HEK293 (cell line): Measurements from ENCODE around the gene TREH.

Experiments
- CTCF ChIA-PET: fragments of 350-600 bp; formaldehyde crosslinking; extraction: SDS; loops from one replicate; lab custom pipeline; 2021; ENCODE audit warnings: antibody characterized with exemption; lab: Yijun Ruan, JAX
- POLR2A ChIA-PET: fragments of 300-600 bp; formaldehyde crosslinking; extraction: SDS; loops from one replicate; lab custom pipeline; 2020; ENCODE audit warnings: antibody characterized with exemption, inconsistent platforms; lab: Yijun Ruan, JAX
- H3K27ac ChIP-seq: fragments of 200-500 bp; sonication (Bioruptor generic); 2 replicates; pipeline ENCODE4 v1.5.1; 2014; ENCODE audit warnings: low read depth, low read length, control low read depth, inconsistent platforms; ENCODE audit errors: extremely low read depth
- H3K36me3 ChIP-seq, 2 experiments: fragments of 200-500 bp in 1 of 2; sonication (Bioruptor generic) in 1 of 2; 1 replicate in 1 of 2; 2 replicates in 1 of 2; pipeline ENCODE4 v1.5.1; 2014 to 2017; ENCODE audit warnings: inconsistent platforms in 2 of 2, low read length in 2 of 2; ENCODE audit not compliant: control insufficient read depth in 2 of 2, insufficient read depth in 1 of 2
- H3K4me1 ChIP-seq: fragments of 200-500 bp; sonication (Bioruptor generic); 2 replicates; pipeline ENCODE4 v1.5.1; 2014; ENCODE audit warnings: mild to moderate bottlenecking, low read length, inconsistent platforms; ENCODE audit not compliant: control insufficient read depth, insufficient read depth
- H3K4me3 ChIP-seq: 2 replicates; pipeline ENCODE4 v1.5.1; 2011; ENCODE audit warnings: low read depth, mild to moderate bottlenecking, control low read depth, low read length, moderate library complexity
- H3K9me3 ChIP-seq: fragments of 200-500 bp; sonication (Bioruptor generic); 2 replicates; pipeline ENCODE4 v1.5.1; 2014; ENCODE audit warnings: low read depth, low read length, inconsistent platforms; ENCODE audit not compliant: control insufficient read depth, insufficient read depth
- CTCF ChIP-seq: fragments of 450-650 bp; formaldehyde crosslinking; IDR thresholded peaks from 2 replicates; pipeline ENCODE4 v1.5.1; 2016; ENCODE audit warnings: missing biosample characterization, missing genetic modification characterization
- GLIS1 ChIP-seq: fragments of 450-650 bp; formaldehyde crosslinking; IDR thresholded peaks from 2 replicates; pipeline ENCODE4 v1.5.1; 2016; ENCODE audit warnings: missing biosample characterization, missing genetic modification characterization
- GLIS2 ChIP-seq: fragments of 450-650 bp; formaldehyde crosslinking; IDR thresholded peaks from 2 replicates; pipeline ENCODE4 v1.5.1; 2016; ENCODE audit warnings: missing biosample characterization, missing genetic modification characterization
- IKZF3 ChIP-seq: fragments of 450-650 bp; IDR thresholded peaks from 2 replicates; pipeline ENCODE4 v1.5.0; 2018; ENCODE audit warnings: missing biosample characterization, mild to moderate bottlenecking, missing genetic modification characterization, moderate library complexity
- PATZ1 ChIP-seq: fragments of 450-650 bp; formaldehyde crosslinking; IDR thresholded peaks from 2 replicates; pipeline ENCODE4 v1.5.1; 2016; ENCODE audit warnings: missing biosample characterization, missing genetic modification characterization
- SP3 ChIP-seq: fragments of 450-650 bp; formaldehyde crosslinking; IDR thresholded peaks from 2 replicates; pipeline ENCODE4 v1.5.1; 2016; ENCODE audit warnings: missing biosample characterization, missing genetic modification characterization
- YY2 ChIP-seq: fragments of 450-650 bp; formaldehyde crosslinking; IDR thresholded peaks from 2 replicates; pipeline ENCODE4 v1.5.1; 2016; ENCODE audit warnings: missing biosample characterization, missing genetic modification characterization
- ZFHX2 ChIP-seq: fragments of 450-650 bp; formaldehyde crosslinking; conservative IDR thresholded peaks from 2 replicates; pipeline ENCODE4 v1.5.1; 2016; ENCODE audit warnings: missing biosample characterization, missing genetic modification characterization
- ZIC2 ChIP-seq: fragments of 450-650 bp; formaldehyde crosslinking; IDR thresholded peaks from 2 replicates; pipeline ENCODE4 v1.5.1; 2016; ENCODE audit warnings: missing biosample characterization, missing genetic modification characterization
- ZNF10 ChIP-seq: fragments of 450-650 bp; formaldehyde crosslinking; IDR thresholded peaks from 2 replicates; pipeline ENCODE4 v1.5.1; 2017; ENCODE audit warnings: missing biosample characterization, missing genetic modification characterization
- ZNF2 ChIP-seq: fragments of 450-650 bp; formaldehyde crosslinking; IDR thresholded peaks from 2 replicates; pipeline ENCODE4 v1.5.1; 2016; ENCODE audit warnings: missing biosample characterization, missing genetic modification characterization
- ZNF341 ChIP-seq: fragments of 450-650 bp; formaldehyde crosslinking; IDR thresholded peaks from 2 replicates; pipeline ENCODE4; 2016; ENCODE audit warnings: low read depth, missing biosample characterization, missing genetic modification characterization
- ZNF558 ChIP-seq: fragments of 450-650 bp; formaldehyde crosslinking; IDR thresholded peaks from 2 replicates; pipeline ENCODE4 v1.5.1; 2016; ENCODE audit warnings: missing biosample characterization, missing genetic modification characterization
- ZNF596 ChIP-seq: fragments of 450-650 bp; IDR thresholded peaks from 2 replicates; pipeline ENCODE4 v1.5.0; 2018; ENCODE audit warnings: missing biosample characterization, mild to moderate bottlenecking, missing genetic modification characterization, moderate library complexity
- ZNF629 ChIP-seq: fragments of 450-650 bp; formaldehyde crosslinking; IDR thresholded peaks from 2 replicates; pipeline ENCODE4 v1.5.1; 2017; ENCODE audit warnings: missing biosample characterization, missing genetic modification characterization
- ZNF645 ChIP-seq: fragments of 450-650 bp; formaldehyde crosslinking; IDR thresholded peaks from 2 replicates; pipeline ENCODE4; 2016; ENCODE audit warnings: missing biosample characterization, missing genetic modification characterization
- ZNF654 ChIP-seq: fragments of 450-650 bp; formaldehyde crosslinking; IDR thresholded peaks from 2 replicates; pipeline ENCODE4 v1.5.1; 2016; ENCODE audit warnings: low read depth, missing biosample characterization, missing genetic modification characterization
- ZSCAN30 ChIP-seq: fragments of 450-650 bp; IDR thresholded peaks from 2 replicates; pipeline ENCODE4 v1.5.1; 2018; ENCODE audit warnings: missing biosample characterization, mild to moderate bottlenecking, missing genetic modification characterization, moderate library complexity
- TF ChIP-seq, protein P1 (sequence below): fragments of 450-650 bp; formaldehyde crosslinking; IDR thresholded peaks from 2 replicates; pipeline ENCODE4 v1.5.1; 2016; ENCODE audit warnings: missing biosample characterization, missing genetic modification characterization

The TREH gene

GRCh38 chr11:118659314-118659952 lies 20.0 kb downstream of the TREH start:
- CTCF ChIA-PET, result interaction anchor here (0.5 to 5.4 kb wide), 14 partner anchors 10 to 337 kb away, joined by 3 to 43 read pairs (median 5); partner anchors contain the start of gene PHLDB1
- TF ChIP-seq ZNF596 (tag by site-specific recombination) (no peak), IKZF3 (peak; percentile 64), GLIS2 (tag by site-specific recombination) (peak; percentile 57), ZFHX2 (tag by site-specific recombination) (no peak), ZNF10 (tag by site-specific recombination) (no peak), GLIS1 (tag by site-specific recombination) (peak; percentile 28; the same call in 1 of the 2 replicates), ZSCAN30 (tag by site-specific recombination) (peak; percentile 52; the same call in 1 of the 2 replicates), YY2 (tag by site-specific recombination) (no peak), CTCF (tag by site-specific recombination) (peak; percentile 82), ZNF629 (tag by site-specific recombination) (no peak), SP3 (tag by site-specific recombination) (no peak), ZNF558 (tag by site-specific recombination) (no peak), ZNF2 (tag by site-specific recombination) (peak; percentile 27; the same call in 1 of the 2 replicates), PATZ1 (peak; percentile 30; the same call in 1 of the 2 replicates), ZNF645 (no peak), ZIC2 (peak; percentile 48; the same call in 1 of the 2 replicates), ZNF341 (tag by site-specific recombination) (peak; percentile 12; the same call in 1 of the 2 replicates), ZNF654 (peak; percentile 65)
- TF ChIP-seq, protein P1, sequence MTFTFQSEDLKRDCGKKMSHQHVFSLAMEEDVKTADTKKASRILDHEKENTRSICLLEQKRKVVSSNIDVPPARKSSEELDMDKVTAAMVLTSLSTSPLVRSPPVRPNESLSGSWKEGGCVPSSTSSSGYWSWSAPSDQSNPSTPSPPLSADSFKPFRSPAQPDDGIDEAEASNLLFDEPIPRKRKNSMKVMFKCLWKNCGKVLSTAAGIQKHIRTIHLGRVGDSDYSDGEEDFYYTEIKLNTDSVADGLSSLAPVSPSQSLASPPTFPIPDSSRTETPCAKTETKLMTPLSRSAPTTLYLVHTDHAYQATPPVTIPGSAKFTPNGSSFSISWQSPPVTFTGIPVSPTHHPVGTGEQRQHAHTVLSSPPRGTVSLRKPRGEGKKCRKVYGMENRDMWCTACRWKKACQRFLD (tag by site-specific recombination), result no peak
- TF ChIP-seq, all 188 proteins: peak for 10
- POLR2A ChIA-PET, result no interaction called here
- no peak overlapping the region for H3K4me3 ChIP-seq
- no peaks in the 10 kb centered on the region for H3K4me1 ChIP-seq
- H3K9me3 ChIP-seq, result no peaks in the 10 kb centered on the region
- peaks cover 0 to 24% of the 10 kb centered on the region in 2 experiments; a peak in 1 of 3 replicates for H3K36me3 ChIP-seq
- no peak overlapping the region for H3K27ac ChIP-seq
